HFF-Myc (cell line): Measurements from ENCODE around the gene PDE4D.

Experiments
- DNase-seq: peaks from one replicate; pipeline ENCODE4 v3.0.0-alpha.2; 2011; ENCODE audit warnings: low read depth; ENCODE audit errors: extremely low read depth
- H3K4me3 ChIP-seq: replicated peaks from 2 replicates; pipeline ENCODE4 v1.5.1; 2011; ENCODE audit warnings: low read depth, mild to moderate bottlenecking, control low read depth, low read length
- CTCF ChIP-seq: IDR thresholded peaks from 2 replicates; pipeline ENCODE4 v1.5.1; 2012; ENCODE audit warnings: mild to moderate bottlenecking, low read depth, low read length, control low read depth; ENCODE audit errors: missing control alignments

Gene PDE4D

DNA sequence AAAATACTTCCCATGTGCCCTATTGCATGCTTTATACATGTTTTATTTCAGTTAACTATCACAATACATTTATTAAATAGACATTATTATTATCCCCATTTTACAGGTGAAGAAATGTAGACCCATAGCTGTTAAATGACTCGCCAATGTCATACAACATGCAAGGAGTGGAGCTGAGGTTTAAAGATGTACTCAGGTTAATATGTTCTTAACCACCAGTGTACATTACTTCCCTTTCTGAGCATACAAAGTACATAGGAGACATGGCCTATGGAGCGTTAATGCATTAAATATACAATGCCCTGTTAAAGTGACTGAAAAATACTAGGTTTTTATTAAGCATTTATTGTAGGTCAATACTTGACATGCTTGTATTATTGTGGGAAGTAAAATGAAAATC, 407.0 kb downstream of the PDE4D start:
- no peak for DNase-seq
- TF ChIP-seq CTCF, result no peak
- no peak overlapping the region for H3K4me3 ChIP-seq

- DNase-seq, result peak; percentile 10
- H3K4me3 ChIP-seq, result no peak overlapping the region
- TF ChIP-seq CTCF, result no peak
Measured at GRCh38 chr5:59485629-59486439, 407.7 kb downstream of the PDE4D start.

DNA sequence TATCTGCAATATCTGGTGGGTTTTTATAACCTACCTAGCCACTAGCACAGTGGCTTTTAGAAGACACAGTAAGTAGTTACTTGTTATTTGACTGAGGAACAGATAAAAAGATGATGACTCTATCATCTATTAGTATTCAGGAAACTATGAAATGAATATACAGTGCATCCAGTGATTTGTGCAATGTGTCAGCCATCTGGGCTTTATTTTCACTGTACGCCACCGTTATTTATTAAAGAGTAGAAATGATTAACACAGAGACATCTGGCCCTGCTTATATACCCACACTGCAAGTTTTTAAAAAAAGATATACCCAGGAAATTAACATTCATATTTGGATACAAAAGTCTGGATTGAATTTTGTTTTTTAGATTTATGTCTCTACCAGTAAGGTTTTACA, 408.4 kb downstream of the PDE4D start:
- peak; percentile 37 for DNase-seq
- H3K4me3 ChIP-seq, result no peak overlapping the region
- no peak for TF ChIP-seq CTCF

DNA sequence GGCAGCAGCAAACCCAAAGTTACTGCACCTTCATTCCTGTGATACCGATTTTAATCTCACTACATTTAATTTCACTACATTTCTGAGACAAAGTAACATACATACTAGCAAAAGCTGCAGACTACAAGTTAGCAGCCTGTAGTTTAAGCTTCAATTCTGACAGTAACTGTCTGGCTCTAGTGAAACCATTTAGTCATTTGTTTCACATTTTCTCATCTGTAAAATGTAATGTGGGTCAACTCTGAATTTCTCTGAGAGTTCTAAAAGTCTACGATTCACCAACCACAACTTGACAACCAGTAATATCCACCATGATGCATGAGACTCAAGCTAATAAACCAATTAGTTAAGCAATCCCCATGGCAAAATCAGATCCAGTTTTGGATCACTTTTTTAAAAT, 408.9 kb downstream of the PDE4D start:
- no peak for DNase-seq
- TF ChIP-seq CTCF, result no peak
- no peak overlapping the region for H3K4me3 ChIP-seq

DNA sequence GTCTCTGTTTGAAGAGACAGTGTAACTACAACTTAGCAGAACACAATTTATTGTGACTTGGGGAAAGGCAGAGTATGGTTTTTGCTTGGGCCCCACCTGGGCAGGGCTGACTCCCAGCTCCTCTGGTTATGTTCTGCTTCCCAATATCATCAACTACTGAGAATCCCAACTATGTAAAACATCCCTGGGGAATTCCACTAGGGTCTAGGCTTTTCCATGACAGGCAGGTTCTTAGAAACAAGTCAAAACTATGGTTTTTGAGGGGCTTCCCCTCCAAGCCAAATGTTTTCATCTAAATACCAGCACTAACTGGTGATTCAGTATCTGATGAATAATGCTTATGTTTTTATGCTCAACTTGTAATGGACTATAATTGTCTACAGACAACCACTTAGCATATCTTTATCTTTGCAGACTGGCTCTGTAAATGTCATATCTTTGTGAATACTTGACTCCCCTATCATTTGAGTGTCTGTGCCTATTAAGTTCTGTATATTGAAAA, 409.5 kb downstream of the PDE4D start:
- H3K4me3 ChIP-seq, result no peak overlapping the region
- TF ChIP-seq CTCF, result no peak
- DNase-seq, result peak; percentile 19

GRCh38 chr5:59479086-59479485, 414.4 kb downstream of the PDE4D start:
- DNase-seq, result no peak
- TF ChIP-seq CTCF, result no peak
- H3K4me3 ChIP-seq, result no peak overlapping the region
